IMR-90 (cell line): ENCODE measurements around the gene MAML2. TPM values are rescaled to one million over a fixed set of nuclear protein-coding genes. Genes with fewer than 3 reads are reported as not detected.

ENCODE experiments used
- ATAC-seq: fragments of 200-7000 bp; cut with Tn5 transposase; 2 replicates; pipeline ENCODE4 v1.9.1; 2020; ENCODE audit warnings: low read depth, mild to moderate bottlenecking, moderate library complexity
- BruUV-seq: library from RNA; stranded (reverse); fragments of 400-500 nt; replicated peaks from 2 replicates; lab custom pipeline; 2021; lab: Mats Ljungman, UMichigan
- CTCF ChIA-PET: fragments of 300-600 bp; formaldehyde crosslinking; extraction: SDS; loops from one replicate; lab custom pipeline; 2021; ENCODE audit warnings: antibody characterized with exemption; lab: Yijun Ruan, JAX
- POLR2A ChIA-PET: fragments of 300-600 bp; sonication (Branson Sonifier 250); formaldehyde crosslinking; loops from one replicate; lab custom pipeline; 2022; ENCODE audit warnings: antibody characterized with exemption; ENCODE audit not compliant: unreplicated experiment; lab: Charles Lee
- DNase-seq: peaks from one replicate; pipeline ENCODE4 v3.0.0; 2013
- H2AFZ ChIP-seq: replicated peaks from 2 replicates; pipeline ENCODE3; 2013; ENCODE audit warnings: low read length, mild to moderate bottlenecking; ENCODE audit not compliant: poor library complexity
- H2AK5ac ChIP-seq: 2 replicates; pipeline ENCODE4 v1.6.1; 2013; ENCODE audit warnings: low read depth, low read length, inconsistent platforms
- H2AK9ac ChIP-seq: replicated peaks from 2 replicates; pipeline ENCODE3; 2013; ENCODE audit warnings: mild to moderate bottlenecking, low read depth, low read length, moderate library complexity; ENCODE audit not compliant: poor library complexity
- H2BK120ac ChIP-seq: 2 replicates; pipeline ENCODE4 v1.6.1; 2013; ENCODE audit warnings: low read depth, low read length, inconsistent platforms
- H2BK15ac ChIP-seq: 3 replicates; pipeline ENCODE4 v1.6.1; 2013; ENCODE audit warnings: low read depth, low read length, inconsistent platforms
- H2BK20ac ChIP-seq: 2 replicates; pipeline ENCODE4 v1.6.1; 2013; ENCODE audit warnings: low read depth, mild to moderate bottlenecking, inconsistent platforms, low read length, moderate library complexity
- H2BK5ac ChIP-seq: 2 replicates; pipeline ENCODE4 v1.6.1; 2013; ENCODE audit warnings: mild to moderate bottlenecking, low read depth, low read length, inconsistent platforms; ENCODE audit not compliant: poor library complexity, severe bottlenecking
- H3K14ac ChIP-seq: replicated peaks from 2 replicates; pipeline ENCODE4 v1.6.1; 2013; ENCODE audit warnings: low read depth, low read length, inconsistent platforms
- H3K18ac ChIP-seq: 2 replicates; pipeline ENCODE4 v1.6.1; 2013; ENCODE audit warnings: low read depth, low read length, control low read depth
- H3K23ac ChIP-seq: 2 replicates; pipeline ENCODE4 v1.6.1; 2013; ENCODE audit warnings: low read depth, low read length, inconsistent platforms
- H3K27ac ChIP-seq: 2 replicates; pipeline ENCODE4 v1.5.1; 2013; ENCODE audit warnings: mild to moderate bottlenecking, control low read depth, low read length; ENCODE audit not compliant: insufficient read depth
- H3K27me3 ChIP-seq: 2 replicates; pipeline ENCODE4 v1.6.1; 2013; ENCODE audit warnings: low read length; ENCODE audit not compliant: control insufficient read depth, insufficient read depth
- H3K36me3 ChIP-seq: 2 replicates; pipeline ENCODE4 v1.6.1; 2013; ENCODE audit warnings: low read length, mixed read lengths; ENCODE audit not compliant: control insufficient read depth, insufficient read depth
- H3K4ac ChIP-seq: 2 replicates; pipeline ENCODE4 v1.6.1; 2013; ENCODE audit warnings: low read depth, low read length, inconsistent platforms
- H3K4me1 ChIP-seq: 2 replicates; pipeline ENCODE4 v1.6.1; 2013; ENCODE audit warnings: low read length, mixed read lengths; ENCODE audit not compliant: control insufficient read depth, insufficient read depth
- H3K4me2 ChIP-seq: 2 replicates; pipeline ENCODE4 v1.6.1; 2013; ENCODE audit warnings: low read depth, mild to moderate bottlenecking, control low read depth, low read length, moderate library complexity
- H3K4me3 ChIP-seq: 2 replicates; pipeline ENCODE4 v1.5.1; 2013; ENCODE audit warnings: low read depth, mild to moderate bottlenecking, control low read depth, low read length, moderate library complexity; ENCODE audit not compliant: insufficient read depth
- H3K56ac ChIP-seq: 2 replicates; pipeline ENCODE4 v1.6.1; 2013; ENCODE audit warnings: low read length, inconsistent platforms; ENCODE audit not compliant: insufficient read depth; ENCODE audit errors: extremely low read depth
- H3K79me1 ChIP-seq, 2 experiments: 2 replicates each; pipeline ENCODE4 v1.6.1; 2013; ENCODE audit warnings: low read length in 2 of 2, inconsistent platforms in 1 of 2, low read depth in 1 of 2
- H3K9ac ChIP-seq: 2 replicates; pipeline ENCODE4 v1.6.1; 2013; ENCODE audit warnings: low read depth, low read length, control low read depth
- H3K9me1 ChIP-seq: 2 replicates; pipeline ENCODE4 v1.6.1; 2013; ENCODE audit warnings: low read length, inconsistent platforms; ENCODE audit not compliant: insufficient read depth
- H3K9me3 ChIP-seq: 2 replicates; pipeline ENCODE4 v1.6.1; 2013; ENCODE audit warnings: low read length; ENCODE audit not compliant: control insufficient read depth, insufficient read depth
- H4K20me1 ChIP-seq: 2 replicates; pipeline ENCODE4 v1.6.1; 2013; ENCODE audit warnings: low read length, inconsistent platforms; ENCODE audit not compliant: insufficient read depth
- H4K5ac ChIP-seq: 2 replicates; pipeline ENCODE4 v1.6.1; 2013; ENCODE audit warnings: mild to moderate bottlenecking, low read depth, low read length, control low read depth
- H4K8ac ChIP-seq, 2 experiments: 2 replicates each; pipeline ENCODE4 v1.6.1; 2013; ENCODE audit warnings: low read depth in 2 of 2, low read length in 2 of 2, control low read depth in 1 of 2, inconsistent platforms in 1 of 2
- H4K91ac ChIP-seq: 2 replicates; pipeline ENCODE4 v1.6.1; 2013; ENCODE audit warnings: low read depth, low read length, inconsistent platforms; ENCODE audit not compliant: insufficient read depth
- CEBPB ChIP-seq: IDR thresholded peaks from 2 replicates; pipeline ENCODE4 v1.6.1; 2012; ENCODE audit warnings: low read depth, low read length, improper control_type of control experiment
- FOS ChIP-seq: fragments of 150-350 bp; IDR thresholded peaks from 2 replicates; pipeline ENCODE4 v1.6.1; 2016; ENCODE audit warnings: low read depth, low read length
- MAFK ChIP-seq: IDR thresholded peaks from 2 replicates; pipeline ENCODE4 v1.6.1; 2012; ENCODE audit warnings: low read depth, low read length, improper control_type of control experiment
- MAZ ChIP-seq: IDR thresholded peaks from 2 replicates; pipeline ENCODE4 v1.6.1; 2012; ENCODE audit warnings: low read depth, mild to moderate bottlenecking, low read length, improper control_type of control experiment, moderate library complexity, borderline replicate concordance
- MXI1 ChIP-seq: IDR thresholded peaks from 2 replicates; pipeline ENCODE4 v1.6.1; 2012; ENCODE audit warnings: low read depth, mild to moderate bottlenecking, low read length, moderate library complexity, borderline replicate concordance
- RFX5 ChIP-seq: IDR thresholded peaks from 2 replicates; pipeline ENCODE4 v1.8.0; 2012; ENCODE audit warnings: low read depth, mild to moderate bottlenecking, low read length, moderate library complexity
- SMC3 ChIP-seq: fragments of 150-350 bp; IDR thresholded peaks from 2 replicates; pipeline ENCODE4 v1.6.1; 2016; ENCODE audit warnings: low read depth, mild to moderate bottlenecking, antibody characterized with exemption, low read length, moderate library complexity
- USF2 ChIP-seq: fragments of 150-350 bp; IDR thresholded peaks from 2 replicates; pipeline ENCODE4 v1.6.1; 2017; ENCODE audit warnings: mild to moderate bottlenecking, antibody characterized with exemption, low read length, low read depth
- WGBS, 2 experiments: methylation state at CpG; one replicate each; pipeline versions ENCODE4 v1.1.5 to v1.1.7; 2013; ENCODE audit warnings: missing lambda C conversion rate in 2 of 2; ENCODE audit not compliant: insufficient read length in 1 of 2; ENCODE audit errors: extremely low coverage in 2 of 2; 5-methylcytosine and 5-hydroxymethylcytosine counted together
- dilution Hi-C: fragments of 300-500 bp; cut with HindIII; formaldehyde crosslinking; loops from one replicate; pipeline ENCODE4 v1.14.3; 2018; ENCODE audit warnings: low sequenced_read_pairs; ENCODE audit not compliant: unreplicated experiment
- in situ Hi-C: fragments of 300-500 bp; cut with MboI; formaldehyde crosslinking; loops from 3 replicates; pipeline ENCODE4 v1.14.3; 2019; ENCODE audit warnings: low sequenced_read_pairs, inconsistent platforms, mixed read lengths
- intact Hi-C: fragments of 100-400 bp; cut with micrococcal nuclease; formaldehyde crosslinking; loops from 2 replicates; pipeline ENCODE4 v1.10.0; 2022
- polyA plus RNA-seq, 3 experiments: library from polyadenylated mRNA; depleted of rRNA; stranded (reverse); fragments of >200 nt; gene quantifications; 2 replicates each; pipeline ENCODE4 v1.2.3, GENCODE V29; 2012; ENCODE audit warnings: low replicate concordance in 1 of 3
- total RNA-seq: library from RNA; depleted of rRNA; stranded (reverse); fragments of >200 nt; gene quantifications from 2 replicates; pipeline ENCODE4 v1.2.3, GENCODE V29; 2012

Gene MAML2
- total and polyA plus RNA-seq, 2 of the 4 experiments (the other 2 are of a cell fraction) = 15.0 to 19.5 TPM

GRCh38 chr11:96214777-96215109 lies 128.3 kb downstream of the MAML2 start:
- DNase-seq = no peak
- Histone ChIP-seq H2BK5ac (peak overlapping the region; percentile 87), H4K20me1 (no peaks in the 10 kb centered on the region), H2BK15ac (peak overlapping the region; percentile 83), H3K9ac (peak overlapping the region; percentile 55; the same call in 1 of the 2 replicates), H3K23ac (peak overlapping the region; percentile 79; the same call in 1 of the 2 replicates), H2AK5ac (peak overlapping the region; percentile 86), H4K91ac (peak overlapping the region; percentile 80; the same call in 1 of the 2 replicates), H2BK120ac (peak overlapping the region; percentile 88), H3K36me3 (no peaks in the 10 kb centered on the region), H3K4ac (peak overlapping the region; percentile 73), H4K8ac (peak overlapping the region; percentile 42 to 58; a peak in 1 of 4 replicates), H3K9me3 (no peaks in the 10 kb centered on the region), H2AK9ac (no peak overlapping the region), H3K27ac (peak overlapping the region; percentile 81; the same call in 1 of the 2 replicates), H3K4me2 (peak overlapping the region; percentile 56; the same call in 1 of the 2 replicates), H3K9me1 (peaks cover 23% of the 10 kb centered on the region), H3K4me3 (no peak overlapping the region), H3K56ac (peak overlapping the region; percentile 33; the same call in 1 of the 2 replicates), H4K5ac (peak overlapping the region; percentile 97), H3K18ac (peak overlapping the region; percentile 97), H3K14ac (peak overlapping the region; percentile 67; the same call in 1 of the 2 replicates), H3K4me1 (peaks cover 36% of the 10 kb centered on the region), H2BK20ac (peak overlapping the region; percentile 65; the same call in 1 of the 2 replicates), H2AFZ (no peak overlapping the region), H3K27me3 (no peaks in the 10 kb centered on the region), H3K79me1 (peaks cover 29 to 70% of the 10 kb centered on the region in 2 experiments)
- in situ Hi-C loops (no loop called here), dilution Hi-C loops (no loop called here), intact Hi-C loops (loop anchor here (10.0 kb wide), 1 partner anchor 160 kb away; no protein-coding TSS in a partner anchor)
- ChIA-PET CTCF (interaction anchor here (0.6 to 3.9 kb wide), 4 partner anchors 14 to 1476 kb away, joined by 3 to 17 read pairs (median 4); partner anchors contain the start of gene MAML2), POLR2A (interaction anchor here (0.5 to 1.0 kb wide), 3 partner anchors 9 to 62 kb away, joined by 3 to 7 read pairs (median 6); no protein-coding TSS in a partner anchor)
- WGBS, 2 experiments = no CpG with 5 or more reads among the region's 1 CpG
- TF ChIP-seq CEBPB (peak; percentile 28; the same call in 1 of the 2 replicates), RFX5 (no peak), FOS (no peak), MAFK (no peak), USF2 (no peak), MAZ (no peak), SMC3 (no peak), MXI1 (no peak)
- ATAC-seq = no peak
- BruUV-seq = no TSS peak
